SK-N-SH treated with all-trans-retinoic acid at 6 μM for 48 hours (cell line): ENCODE results near the gene PPIG.

Experiments used
- ESRRG ChIP-seq: fragments of 250-450 bp; sonication (Bioruptor Pico); IDR thresholded peaks from 2 replicates; pipeline ENCODE4 v1.6.1; 2021; ENCODE audit warnings: mild to moderate bottlenecking
- RARB ChIP-seq: fragments of 250-450 bp; sonication (Bioruptor Pico); IDR thresholded peaks from 2 replicates; pipeline ENCODE4 v1.8.0; 2021; ENCODE audit warnings: mild to moderate bottlenecking, moderate library complexity
- ZC3H10 ChIP-seq: fragments of 250-450 bp; sonication (Bioruptor Pico); IDR thresholded peaks from 2 replicates; pipeline ENCODE4 v1.5.1; 2021; ENCODE audit warnings: mild to moderate bottlenecking, moderate library complexity
- ZFP30 ChIP-seq: fragments of 450-650 bp; formaldehyde crosslinking; IDR thresholded peaks from 2 replicates; pipeline ENCODE4 v1.5.0; 2022; ENCODE audit warnings: mild to moderate bottlenecking, moderate library complexity
- ZNF70 ChIP-seq: fragments of 450-650 bp; formaldehyde crosslinking; IDR thresholded peaks from 2 replicates; pipeline ENCODE4 v1.5.0; 2020; ENCODE audit warnings: mild to moderate bottlenecking, moderate library complexity

- TF ChIP-seq ZNF70 (CRISPR knock-in tag) (no peak), RARB (CRISPR knock-in tag) (no peak), ESRRG (CRISPR knock-in tag) (no peak), ZFP30 (CRISPR knock-in tag) (no peak), ZC3H10 (CRISPR knock-in tag) (no peak)
Observed at GRCh38 chr2:169573974-169574299, 10.2 kb upstream of the PPIG start.
